GM18526 (cell line): ENCODE measurements around the gene LIX1L.

Source experiments
- POLR2A ChIP-seq: IDR thresholded peaks from 3 replicates; pipeline ENCODE4 v1.6.1; 2011; ENCODE audit not compliant: insufficient read length; ENCODE audit errors: extremely low read depth

Gene LIX1L

DNA sequence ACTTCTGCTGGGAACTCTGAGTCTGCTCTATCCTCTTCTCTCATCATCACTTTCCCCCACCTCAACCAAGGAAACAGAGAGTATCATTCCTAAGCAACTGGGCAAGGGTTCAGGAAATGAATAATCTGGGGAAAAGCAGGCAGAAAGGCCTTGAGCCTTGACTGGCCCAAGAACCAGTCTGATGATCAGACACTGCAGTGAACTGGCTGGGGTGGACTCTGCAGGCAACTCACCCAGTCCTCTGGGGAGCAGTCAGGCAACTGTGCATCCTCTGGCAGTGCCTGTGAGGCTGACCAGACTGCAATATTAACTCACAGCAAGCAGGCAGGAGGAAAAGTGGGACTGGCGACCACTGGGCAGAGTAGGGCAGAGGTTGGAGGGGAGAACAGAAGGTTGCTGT is 73.1 kb downstream of the LIX1L start:
- no peak for TF ChIP-seq POLR2A
